ENCODE measurements around the gene TSPAN9. TPM values are rescaled to one million over a fixed set of nuclear protein-coding genes. Genes with fewer than 3 reads are reported as not detected.

Gene TSPAN9
- total RNA-seq, 2 donors from 2014 or later = 14.0 to 18.5 TPM

- DNase-seq (no peak), ATAC-seq (no peak)
- intact Hi-C loops (cut with DNase I) = no loop called here
Measured at GRCh38 chr12:3202096-3202495, 124.9 kb downstream of the TSPAN9 start.

GRCh38 chr12:3202734-3203446, 125.7 kb downstream of the TSPAN9 start:
- Histone ChIP-seq H3K36me3 (replicated peaks in 1 of 2; ENCODE audit: insufficient read depth in 1 of 2, low read depth in 2 of 2) (no peaks in the 10 kb centered on the region), H3K27ac (no peak overlapping the region), H3K4me3 (no peak overlapping the region), H3K4me1 (peaks cover 49% of the 10 kb centered on the region), H3K27me3 (no peaks in the 10 kb centered on the region), H3K9me3 (no peaks in the 10 kb centered on the region)
- peak; percentile 35 to 62 (median 50) for DNase-seq
- 36 to 38% methylated on average over 8 of the region's 8 CpGs for WGBS, 2 donors
- no peak for ATAC-seq
- no peak for TF ChIP-seq POLR2A (IDR thresholded peaks at IDR 0.05)
- TF ChIP-seq, protein P1, sequence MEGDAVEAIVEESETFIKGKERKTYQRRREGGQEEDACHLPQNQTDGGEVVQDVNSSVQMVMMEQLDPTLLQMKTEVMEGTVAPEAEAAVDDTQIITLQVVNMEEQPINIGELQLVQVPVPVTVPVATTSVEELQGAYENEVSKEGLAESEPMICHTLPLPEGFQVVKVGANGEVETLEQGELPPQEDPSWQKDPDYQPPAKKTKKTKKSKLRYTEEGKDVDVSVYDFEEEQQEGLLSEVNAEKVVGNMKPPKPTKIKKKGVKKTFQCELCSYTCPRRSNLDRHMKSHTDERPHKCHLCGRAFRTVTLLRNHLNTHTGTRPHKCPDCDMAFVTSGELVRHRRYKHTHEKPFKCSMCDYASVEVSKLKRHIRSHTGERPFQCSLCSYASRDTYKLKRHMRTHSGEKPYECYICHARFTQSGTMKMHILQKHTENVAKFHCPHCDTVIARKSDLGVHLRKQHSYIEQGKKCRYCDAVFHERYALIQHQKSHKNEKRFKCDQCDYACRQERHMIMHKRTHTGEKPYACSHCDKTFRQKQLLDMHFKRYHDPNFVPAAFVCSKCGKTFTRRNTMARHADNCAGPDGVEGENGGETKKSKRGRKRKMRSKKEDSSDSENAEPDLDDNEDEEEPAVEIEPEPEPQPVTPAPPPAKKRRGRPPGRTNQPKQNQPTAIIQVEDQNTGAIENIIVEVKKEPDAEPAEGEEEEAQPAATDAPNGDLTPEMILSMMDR (IDR thresholded peaks at IDR 0.05) = peak; percentile 69 to 90 (median 85)
- intact Hi-C loops (cut with DNase I) = no loop called here

More at GRCh38 chr12:3202096-3202495, 124.9 kb downstream of the TSPAN9 start:
- no peak overlapping the region for H3K27ac ChIP-seq
- H3K27me3 ChIP-seq = no peaks in the 10 kb centered on the region
- WGBS, 2 donors = 73% methylated on average over 11 of the region's 11 CpGs
- no peak for TF ChIP-seq POLR2A (IDR thresholded peaks at IDR 0.05)
- TF ChIP-seq, protein P1 (IDR thresholded peaks at IDR 0.05) = no peak
- H3K36me3 ChIP-seq (replicated peaks in 1 of 2; ENCODE audit: insufficient read depth in 1 of 2, low read depth in 2 of 2) = no peaks in the 10 kb centered on the region
- no peaks in the 10 kb centered on the region for H3K9me3 ChIP-seq
- H3K4me3 ChIP-seq = no peak overlapping the region
- H3K4me1 ChIP-seq = peaks cover 45% of the 10 kb centered on the region

DNA sequence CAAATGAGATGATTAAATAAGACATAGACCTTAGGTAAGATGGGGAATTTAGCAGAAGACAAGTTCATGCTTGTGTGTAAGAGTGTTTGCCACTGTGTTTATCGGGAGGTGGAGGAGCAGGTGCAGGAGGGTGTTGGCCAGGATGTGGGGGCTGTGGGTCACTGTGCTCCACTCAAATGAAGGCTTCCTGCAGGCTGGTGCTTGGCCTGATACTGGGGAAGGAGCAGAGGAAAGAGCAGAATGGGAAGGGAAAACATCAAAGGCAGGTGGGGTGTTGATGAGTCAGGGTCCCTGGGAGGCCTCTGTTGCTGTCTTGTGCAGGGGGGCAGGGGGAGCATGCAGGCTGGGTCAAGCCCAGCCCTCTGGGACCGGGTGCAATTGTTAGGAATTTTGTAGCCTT, 126.5 kb downstream of the TSPAN9 start:
- H3K4me3 ChIP-seq = no peak overlapping the region
- TF ChIP-seq, protein P1 (IDR thresholded peaks at IDR 0.05) = no peak
- TF ChIP-seq POLR2A (IDR thresholded peaks at IDR 0.05) = no peak
- no peak overlapping the region for H3K27ac ChIP-seq
- H3K9me3 ChIP-seq = no peaks in the 10 kb centered on the region
- no peaks in the 10 kb centered on the region for H3K36me3 ChIP-seq (replicated peaks in 1 of 2; ENCODE audit: insufficient read depth in 1 of 2, low read depth in 2 of 2)
- WGBS, 2 donors = 71 to 77% methylated on average over 2 of the region's 2 CpGs
- H3K27me3 ChIP-seq = no peaks in the 10 kb centered on the region
- H3K4me1 ChIP-seq = peaks cover 50% of the 10 kb centered on the region
- DNase-seq (no peak), ATAC-seq (no peak)
- intact Hi-C loops (cut with DNase I) = no loop called here

DNA sequence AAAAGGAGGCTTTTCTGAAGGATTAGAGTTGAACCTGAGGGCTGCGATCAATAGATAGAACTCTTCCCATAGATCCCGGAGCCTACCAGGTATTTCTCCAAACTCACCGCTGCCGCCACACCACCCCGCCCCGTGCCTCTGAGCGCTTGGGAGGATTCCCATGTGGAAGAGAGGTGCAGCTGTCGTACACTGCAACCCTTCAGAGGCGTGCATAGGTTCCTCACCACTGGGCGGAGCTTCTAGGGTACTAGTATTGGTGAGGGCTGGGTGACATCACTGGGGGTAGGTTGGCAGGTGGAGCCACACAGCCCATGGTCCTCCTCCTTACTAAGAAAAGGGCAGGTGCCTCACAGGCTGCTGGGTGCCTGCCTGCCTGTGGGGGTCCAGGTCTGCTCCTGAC, 127.0 kb downstream of the TSPAN9 start:
- ATAC-seq (no peak), DNase-seq (no peak)
- Histone ChIP-seq H3K27ac (no peak overlapping the region), H3K36me3 (replicated peaks in 1 of 2; ENCODE audit: insufficient read depth in 1 of 2, low read depth in 2 of 2) (no peaks in the 10 kb centered on the region), H3K9me3 (no peaks in the 10 kb centered on the region), H3K4me3 (no peak overlapping the region), H3K27me3 (no peaks in the 10 kb centered on the region), H3K4me1 (peaks cover 47% of the 10 kb centered on the region)
- TF ChIP-seq, protein P1 (IDR thresholded peaks at IDR 0.05) = no peak
- TF ChIP-seq POLR2A (IDR thresholded peaks at IDR 0.05) = no peak
- WGBS, 2 donors = 85 to 93% methylated on average over 8 to 10 of the region's 10 CpGs
- intact Hi-C loops (cut with DNase I) = no loop called here

Measured in body of pancreas (tissue), 4 donors.